Spleen (tissue), 11 donors: ENCODE results near the gene EXOC6B. TPM values are rescaled to one million over a fixed set of nuclear protein-coding genes. Genes with fewer than 3 reads are reported as not detected.
A peak's percentile ranks its signal among the peaks of the same experiment; 100 is the strongest.

Source experiments
- DNase-seq: peaks from one replicate; pipeline ENCODE4 v3.0.0-alpha.2; 2020
- H3K27ac ChIP-seq, 8 donors: fragments of 200-600 bp; sonication (generic) in 7 of 8; 1 replicate in 4 of 8; 2 replicates in 4 of 8; pipeline versions ENCODE4 v1.5.0 to v1.8.0; 2016 to 2021; ENCODE audit warnings: inconsistent platforms in 4 of 8, mild to moderate bottlenecking in 4 of 8, moderate library complexity in 1 of 8
- H3K27me3 ChIP-seq, 7 donors: fragments of 200-600 bp; sonication (generic) in 6 of 7; replicated peaks in 1 of 7; 1 replicate in 4 of 7; 2 replicates in 3 of 7; pipeline versions ENCODE4 v1.5.0 to v1.8.0; 2016 to 2021; ENCODE audit warnings: inconsistent platforms in 3 of 7, mild to moderate bottlenecking in 1 of 7
- H3K36me3 ChIP-seq, 6 donors: fragments of 200-600 bp; sonication (generic) in 5 of 6; 1 replicate in 4 of 6; 2 replicates in 2 of 6; pipeline versions ENCODE4 v1.5.0 to v1.8.0; 2016 to 2021; ENCODE audit warnings: inconsistent platforms in 2 of 6
- H3K4me1 ChIP-seq, 6 donors: fragments of 200-600 bp; sonication (generic) in 5 of 6; 1 replicate in 3 of 6; 2 replicates in 3 of 6; pipeline versions ENCODE4 v1.5.0 to v1.8.0; 2016 to 2021; ENCODE audit warnings: inconsistent platforms in 3 of 6
- H3K4me3 ChIP-seq, 8 donors: fragments of 200-600 bp; sonication (generic) in 7 of 8; 1 replicate in 4 of 8; 2 replicates in 4 of 8; pipeline versions ENCODE4 v1.5.0 to v1.8.0; 2016 to 2021; ENCODE audit warnings: inconsistent platforms in 4 of 8, mild to moderate bottlenecking in 4 of 8, moderate library complexity in 2 of 8
- H3K9me3 ChIP-seq, 8 donors: fragments of 200-600 bp; sonication (generic) in 7 of 8; 1 replicate in 4 of 8; 2 replicates in 4 of 8; pipeline versions ENCODE4 v1.5.0 to v1.8.0; 2016 to 2021; ENCODE audit warnings: inconsistent platforms in 4 of 8
- CTCF ChIP-seq, 11 experiments: fragments of 200-600 bp in 7 of 11; fragments of 450-650 bp in 4 of 11; sonication (generic) in 4 of 11; IDR thresholded peaks in 8 of 11; conservative IDR thresholded peaks in 3 of 11; 1 replicate in 7 of 11; 2 replicates in 4 of 11; pipeline versions ENCODE4 v1.4.0 to v1.8.0; 2016 to 2021; ENCODE audit warnings: antibody characterized with exemption in 11 of 11, inconsistent platforms in 4 of 11, mild to moderate bottlenecking in 1 of 11
- POLR2A ChIP-seq, 3 donors: fragments of 450-650 bp; IDR thresholded peaks; one replicate each; pipeline ENCODE4 v1.5.1; 2017; ENCODE audit warnings: antibody characterized with exemption in 3 of 3, mild to moderate bottlenecking in 1 of 3
- POLR2AphosphoS5 ChIP-seq, 3 donors: sonication (generic); formaldehyde crosslinking; IDR thresholded peaks; one replicate each; pipeline ENCODE4 v1.5.1; 2017; ENCODE audit warnings: antibody characterized with exemption in 3 of 3
- WGBS, 5 donors: extraction: QIAGEN DNeasy Blood & Tissue Kit in 3 of 5; methylation state at CpG; one replicate each; pipeline versions ENCODE4 v1.1.5 to v1.1.7; 2013 to 2018; 5-methylcytosine and 5-hydroxymethylcytosine counted together
- intact Hi-C: fragments of 100-400 bp; cut with DNase I; formaldehyde crosslinking; loops from one replicate; pipeline ENCODE4 v1.15.0; 2023; ENCODE audit warnings: low total_unique reads
- polyA plus RNA-seq, 3 donors: library from polyadenylated mRNA; stranded (reverse); fragments of 200-250 nt; gene quantifications; one replicate each; pipeline ENCODE4 v1.2.1, GENCODE V29; 2013
- total RNA-seq, 7 donors: library from RNA; depleted of rRNA in 3 of 7; stranded (reverse); fragments of >200 nt in 3 of 7; fragmentation: NEBNext Ultra II Directional in 4 of 7; extraction: Animal tissue kit (Norgen Biotek cat#: 25700) in 4 of 7; gene quantifications; one replicate each; pipeline versions ENCODE4 v1.1.0 to v1.2.1, GENCODE V29; 2016 to 2021
- donor health status: healthy with polysubstance abuse.
- donor health status: DM: no; HTN: no; CAD: no; lungs with moderate emphysema.
- donor health status: DM: no; HTN: no; CAD: no.
- donor health status: Bipolar disorder and iron deficiency.
- donor health status: healthy.
- donor health status: DM: no; HTN: no; CAD: no.
- donor health status: DM: yes; HTN: yes; CAD: no.

EXOC6B gene
- total and polyA plus RNA-seq, 10 donors: 1.0 to 27.9 (median 18.0) TPM

- intact Hi-C loops: no loop called here
- Histone ChIP-seq H3K27me3 (no peaks in the 10 kb centered on the region), H3K9me3 (peaks cover 5 to 29% (median 27%) of the 10 kb centered on the region in 8 donors), H3K27ac (no peak overlapping the region), H3K36me3 (peaks cover 0 to 11% (median 0%) of the 10 kb centered on the region in 6 donors), H3K4me1 (peaks cover 0 to 2% (median 0%) of the 10 kb centered on the region in 6 donors), H3K4me3 (no peak overlapping the region)
- 79 to 98% (median 84%) methylated on average over 2 of the region's 2 CpGs for WGBS, 5 donors
- TF ChIP-seq POLR2A (IDR thresholded peaks at IDR 0.05) (no peak), POLR2AphosphoS5 (IDR thresholded peaks at IDR 0.05) (no peak), CTCF (IDR thresholded peaks at IDR 0.05 in 8 of 11, conservative IDR thresholded peaks at IDR 0.05 in 3 of 11) (no peak)
- DNase-seq: no peak
These were observed 59.7 kb downstream of the EXOC6B start for GRCh38 chr2:72765997-72766609.

- H3K4me3 ChIP-seq: no peak overlapping the region
These were observed 63.6 kb downstream of the EXOC6B start for GRCh38 chr2:72762276-72762675.

GRCh38 chr2:72759755-72760154 lies 66.1 kb downstream of the EXOC6B start:
- Histone ChIP-seq H3K4me1 (peaks cover 0 to 7% (median 0%) of the 10 kb centered on the region in 6 donors), H3K4me3 (no peak overlapping the region), H3K27ac (no peak overlapping the region), H3K36me3 (peaks cover 0 to 15% (median 0%) of the 10 kb centered on the region in 6 donors), H3K9me3 (peaks cover 5 to 33% (median 27%) of the 10 kb centered on the region in 8 donors), H3K27me3 (no peaks in the 10 kb centered on the region)
- WGBS, 5 donors: 92 to 97% (median 96%) methylated on average over 1 of the region's 1 CpG
- no peak for DNase-seq
- no peak for TF ChIP-seq CTCF (IDR thresholded peaks at IDR 0.05 in 8 of 11, conservative IDR thresholded peaks at IDR 0.05 in 3 of 11)
- no peak for TF ChIP-seq POLR2AphosphoS5 (IDR thresholded peaks at IDR 0.05)
- no peak for TF ChIP-seq POLR2A (IDR thresholded peaks at IDR 0.05)
- intact Hi-C loops: no loop called here

More at GRCh38 chr2:72762276-72762675, 63.6 kb downstream of the EXOC6B start:
- 97 to 99% (median 98%) methylated on average over 2 of the region's 2 CpGs for WGBS, 5 donors
- Histone ChIP-seq H3K4me1 (peaks cover 0 to 6% (median 0%) of the 10 kb centered on the region in 6 donors), H3K36me3 (peaks cover 0 to 15% (median 0%) of the 10 kb centered on the region in 6 donors), H3K27me3 (no peaks in the 10 kb centered on the region), H3K9me3 (peaks cover 5 to 33% (median 27%) of the 10 kb centered on the region in 8 donors), H3K27ac (no peak overlapping the region)
- no peak for DNase-seq
- intact Hi-C loops: no loop called here
- no peak for TF ChIP-seq CTCF (IDR thresholded peaks at IDR 0.05 in 8 of 11, conservative IDR thresholded peaks at IDR 0.05 in 3 of 11)
- no peak for TF ChIP-seq POLR2A (IDR thresholded peaks at IDR 0.05)

- Histone ChIP-seq H3K36me3 (peaks cover 0 to 4% (median 0%) of the 10 kb centered on the region in 6 donors), H3K27ac (peak overlapping the region in 3 of 8 donors; percentile 21 to 40 (median 34)), H3K27me3 (no peaks in the 10 kb centered on the region), H3K4me3 (no peak overlapping the region), H3K9me3 (peaks cover 5 to 16% (median 11%) of the 10 kb centered on the region in 8 donors), H3K4me1 (peaks cover 0 to 7% (median 0%) of the 10 kb centered on the region in 6 donors)
- TF ChIP-seq POLR2AphosphoS5 (IDR thresholded peaks at IDR 0.05): no peak
- no peak for TF ChIP-seq POLR2A (IDR thresholded peaks at IDR 0.05)
- no peak for TF ChIP-seq CTCF (IDR thresholded peaks at IDR 0.05 in 8 of 11, conservative IDR thresholded peaks at IDR 0.05 in 3 of 11)
- intact Hi-C loops: no loop called here
- no peak for DNase-seq
- 70 to 85% (median 73%) methylated on average over 3 of the region's 3 CpGs for WGBS, 5 donors
These were observed 68.6 kb downstream of the EXOC6B start for GRCh38 chr2:72757177-72757775.
